IMR-90 (cell line): ENCODE results near the gene VPS35L. TPM values are rescaled to one million over a fixed set of nuclear protein-coding genes. Genes with fewer than 3 reads are reported as not detected.

ENCODE experiments used
- BHLHE40 ChIP-seq: fragments of 150-350 bp; IDR thresholded peaks from 2 replicates; pipeline ENCODE4 v1.6.1; 2016; ENCODE audit warnings: mild to moderate bottlenecking, low read depth, low read length
- FOS ChIP-seq: fragments of 150-350 bp; IDR thresholded peaks from 2 replicates; pipeline ENCODE4 v1.6.1; 2016; ENCODE audit warnings: low read depth, low read length
- RCOR1 ChIP-seq: IDR thresholded peaks from 2 replicates; pipeline ENCODE4 v1.6.1; 2012; ENCODE audit warnings: mild to moderate bottlenecking, low read length, improper control_type of control experiment; ENCODE audit not compliant: insufficient replicate concordance
- SMC3 ChIP-seq: fragments of 150-350 bp; IDR thresholded peaks from 2 replicates; pipeline ENCODE4 v1.6.1; 2016; ENCODE audit warnings: low read depth, mild to moderate bottlenecking, antibody characterized with exemption, low read length, moderate library complexity
- USF2 ChIP-seq: fragments of 150-350 bp; IDR thresholded peaks from 2 replicates; pipeline ENCODE4 v1.6.1; 2017; ENCODE audit warnings: mild to moderate bottlenecking, antibody characterized with exemption, low read length, low read depth
- polyA plus RNA-seq, 3 experiments: library from polyadenylated mRNA; depleted of rRNA; stranded (reverse); fragments of >200 nt; gene quantifications; 2 replicates each; pipeline ENCODE4 v1.2.3, GENCODE V29; 2012; ENCODE audit warnings: low replicate concordance in 1 of 3
- total RNA-seq: library from RNA; depleted of rRNA; stranded (reverse); fragments of >200 nt; gene quantifications from 2 replicates; pipeline ENCODE4 v1.2.3, GENCODE V29; 2012

The VPS35L gene
- total and polyA plus RNA-seq, 2 of the 4 experiments (the other 2 are of a cell fraction), result 28.0 to 40.1 TPM

- TF ChIP-seq USF2 (no peak), SMC3 (no peak), FOS (no peak), RCOR1 (no peak), BHLHE40 (no peak)
Observed at GRCh38 chr16:19710191-19710908, 154.8 kb downstream of the VPS35L start (continued).
